ENCODE data around the gene RPL27. TPM values are rescaled to one million over a fixed set of nuclear protein-coding genes. Genes with fewer than 3 reads are reported as not detected.

Gene RPL27
- total and polyA plus RNA-seq, 2 donors (not counting 3 experiments of a cell fraction or from before 2014, with no cell fraction given), result 1,014 to 2,467 TPM

GRCh38 chr17:43011728-43012472, 13.7 kb downstream of the RPL27 start:
- CTCF ChIA-PET, result interaction anchor here (1.2 to 2.4 kb wide), 2 partner anchors 13 to 14 kb away, joined by 4 to 8 read pairs; partner anchors contain the start of gene RPL27

More at GRCh38 chr17:43011728-43012472, 13.7 kb downstream of the RPL27 start:
- TF ChIP-seq EZH2 (IDR thresholded peaks at IDR 0.05; ENCODE audit: borderline replicate concordance, low read depth, low read length, severe bottlenecking) (no peak), JUN (IDR thresholded peaks at IDR 0.05; ENCODE audit: borderline replicate concordance, insufficient read depth, insufficient read length, low read depth) (no peak), GATA2 (IDR thresholded peaks at IDR 0.05; ENCODE audit: insufficient read depth, insufficient read length, low read depth, low read length) (no peak), MYC (IDR thresholded peaks at IDR 0.05; ENCODE audit: low read depth, low read length) (no peak), POLR2AphosphoS5 (IDR thresholded peaks at IDR 0.05; ENCODE audit: insufficient read depth, low read depth, low read length) (no peak), MAX (IDR thresholded peaks at IDR 0.05; ENCODE audit: insufficient read depth, insufficient read length) (no peak), CTCF (IDR thresholded peaks at IDR 0.05; ENCODE audit: extremely low read depth in 1 of 2, insufficient read depth in 1 of 2, low read depth in 1 of 2, low read length in 2 of 2) (no peak), FOS (IDR thresholded peaks at IDR 0.05; ENCODE audit: borderline replicate concordance, insufficient read depth, low read length) (no peak), POLR2A (IDR thresholded peaks at IDR 0.05; ENCODE audit: low read depth, low read length) (no peak)
- peaks cover 16% of the 10 kb centered on the region for H3K4me1 ChIP-seq (ENCODE audit: control insufficient read depth, extremely low read depth, insufficient read depth, low read length)
- BruUV-seq (replicated peaks), result no TSS peak
- no peaks in the 10 kb centered on the region for H4K20me1 ChIP-seq (replicated peaks; ENCODE audit: control insufficient read depth, extremely low read depth, insufficient read depth, low read length)
- POLR2A ChIA-PET, result interaction anchor here (1.0 kb wide), 1 partner anchor 14 kb away, joined by 4 read pairs; no protein-coding TSS in a partner anchor
- FAIRE-seq (no peak), DNase-seq (ENCODE audit: low read depth, low spot score) (no peak)
- dilution Hi-C loops (cut with MboI; ENCODE audit: extremely low pct_ligation_motif_present, low sequenced_read_pairs), result no loop called here
- H3K27ac ChIP-seq (ENCODE audit: insufficient read depth, low read depth, low read length), result no peak overlapping the region
- peaks cover 3 to 24% of the 10 kb centered on the region in 2 experiments for H3K36me3 ChIP-seq (ENCODE audit: control insufficient read depth in 2 of 2, extremely low read depth in 1 of 2, insufficient read depth in 2 of 2, low read length in 2 of 2)
- H3K9ac ChIP-seq (replicated peaks; ENCODE audit: extremely low read depth, insufficient read depth, low read length), result no peak overlapping the region
- intact Hi-C loops (cut with micrococcal nuclease), result no loop called here
- no peaks in the 10 kb centered on the region for H3K9me3 ChIP-seq (replicated peaks; ENCODE audit: control insufficient read depth, insufficient read depth, low read length)
- H3K79me2 ChIP-seq (ENCODE audit: control insufficient read depth, insufficient read depth, low read length), result no peaks in the 10 kb centered on the region
- H3K4me2 ChIP-seq (ENCODE audit: insufficient read depth, low read length), result no peak overlapping the region
- no peaks in the 10 kb centered on the region for H3K27me3 ChIP-seq (ENCODE audit: control insufficient read depth in 2 of 2, insufficient read depth in 2 of 2, low read length in 2 of 2)
- H2AFZ ChIP-seq (ENCODE audit: low read depth, low read length), result no peak overlapping the region
- no peak overlapping the region for H3K4me3 ChIP-seq (replicated peaks in 1 of 3; ENCODE audit: insufficient read depth in 1 of 3, low read depth in 1 of 3, low read length in 3 of 3)
- no peaks in the 10 kb centered on the region for H3K9me1 ChIP-seq (replicated peaks; ENCODE audit: control insufficient read depth, extremely low read depth, insufficient read depth, low read length)

Measured in endothelial cell of umbilical vein (primary cell).